ENCODE results near the gene UBXN1.

UBXN1 gene

GRCh38 chr11:62632492-62632891 is 46.4 kb downstream of the UBXN1 start:
- DNase-seq = no peak

- DNase-seq = no peak
Measured at GRCh38 chr11:62627713-62628112, 51.2 kb downstream of the UBXN1 start.

Measured in NCI-H1694 (cell line).